ENCODE results near the gene TBC1D16.

Gene TBC1D16

GRCh38 chr17:79919862-79920720 lies 115.6 kb downstream of the TBC1D16 start:
- Histone ChIP-seq H3K4me1 (ENCODE audit: control insufficient read depth, insufficient read depth, low read length) (peaks cover 4% of the 10 kb centered on the region), H3K9me3 (ENCODE audit: control insufficient read depth, low read length) (no peaks in the 10 kb centered on the region), H3K27me3 (ENCODE audit: control insufficient read depth, insufficient read depth, low read length, poor library complexity, severe bottlenecking) (no peaks in the 10 kb centered on the region), H3K27ac (ENCODE audit: insufficient read depth, low read depth, low read length, poor library complexity, severe bottlenecking) (no peak overlapping the region), H3K4me3 (ENCODE audit: insufficient read depth, low read depth, low read length) (no peak overlapping the region), H3K36me3 (ENCODE audit: control insufficient read depth, insufficient read depth, low read length) (no peaks in the 10 kb centered on the region)
- WGBS, 2 experiments: 81 to 82% methylated on average over 28 of the region's 28 CpGs

GRCh38 chr17:79919164-79919585 lies 116.5 kb downstream of the TBC1D16 start:
- Histone ChIP-seq H3K4me3 (ENCODE audit: insufficient read depth, low read depth, low read length) (no peak overlapping the region), H3K27ac (ENCODE audit: insufficient read depth, low read depth, low read length, poor library complexity, severe bottlenecking) (no peak overlapping the region), H3K36me3 (ENCODE audit: control insufficient read depth, insufficient read depth, low read length) (no peaks in the 10 kb centered on the region), H3K27me3 (ENCODE audit: control insufficient read depth, insufficient read depth, low read length, poor library complexity, severe bottlenecking) (no peaks in the 10 kb centered on the region), H3K9me3 (ENCODE audit: control insufficient read depth, low read length) (no peaks in the 10 kb centered on the region), H3K4me1 (ENCODE audit: control insufficient read depth, insufficient read depth, low read length) (peaks cover 2% of the 10 kb centered on the region)
- WGBS, 2 experiments: 90 to 92% methylated on average over 17 of the region's 17 CpGs

GRCh38 chr17:79918581-79919163 lies 117.0 kb downstream of the TBC1D16 start:
- Histone ChIP-seq H3K4me3 (ENCODE audit: insufficient read depth, low read depth, low read length) (no peak overlapping the region), H3K9me3 (ENCODE audit: control insufficient read depth, low read length) (no peaks in the 10 kb centered on the region), H3K36me3 (ENCODE audit: control insufficient read depth, insufficient read depth, low read length) (no peaks in the 10 kb centered on the region), H3K4me1 (ENCODE audit: control insufficient read depth, insufficient read depth, low read length) (no peaks in the 10 kb centered on the region), H3K27me3 (ENCODE audit: control insufficient read depth, insufficient read depth, low read length, poor library complexity, severe bottlenecking) (no peaks in the 10 kb centered on the region), H3K27ac (ENCODE audit: insufficient read depth, low read depth, low read length, poor library complexity, severe bottlenecking) (no peak overlapping the region)
- 93 to 94% methylated on average over 9 of the region's 9 CpGs for WGBS, 2 experiments

- no peak overlapping the region for H3K27ac ChIP-seq (ENCODE audit: insufficient read depth, low read depth, low read length, poor library complexity, severe bottlenecking)
- H3K4me3 ChIP-seq (ENCODE audit: insufficient read depth, low read depth, low read length): no peak overlapping the region
- 91 to 95% methylated on average over 14 of the region's 14 CpGs for WGBS, 2 experiments
- no peaks in the 10 kb centered on the region for H3K4me1 ChIP-seq (ENCODE audit: control insufficient read depth, insufficient read depth, low read length)
- H3K36me3 ChIP-seq (ENCODE audit: control insufficient read depth, insufficient read depth, low read length): no peaks in the 10 kb centered on the region
- H3K27me3 ChIP-seq (ENCODE audit: control insufficient read depth, insufficient read depth, low read length, poor library complexity, severe bottlenecking): no peaks in the 10 kb centered on the region
- H3K9me3 ChIP-seq (ENCODE audit: control insufficient read depth, low read length): no peaks in the 10 kb centered on the region
These were observed 117.7 kb downstream of the TBC1D16 start for GRCh38 chr17:79917902-79918484.

GRCh38 chr17:79916991-79917901 lies 118.4 kb downstream of the TBC1D16 start:
- H3K36me3 ChIP-seq (ENCODE audit: control insufficient read depth, insufficient read depth, low read length): no peaks in the 10 kb centered on the region
- no peaks in the 10 kb centered on the region for H3K9me3 ChIP-seq (ENCODE audit: control insufficient read depth, low read length)
- H3K4me1 ChIP-seq (ENCODE audit: control insufficient read depth, insufficient read depth, low read length): no peaks in the 10 kb centered on the region
- no peaks in the 10 kb centered on the region for H3K27me3 ChIP-seq (ENCODE audit: control insufficient read depth, insufficient read depth, low read length, poor library complexity, severe bottlenecking)
- 93 to 94% methylated on average over 18 of the region's 18 CpGs for WGBS, 2 experiments
- H3K4me3 ChIP-seq (ENCODE audit: insufficient read depth, low read depth, low read length): no peak overlapping the region
- H3K27ac ChIP-seq (ENCODE audit: insufficient read depth, low read depth, low read length, poor library complexity, severe bottlenecking): no peak overlapping the region

- WGBS, 2 experiments: 93 to 94% methylated on average over 5 to 6 of the region's 6 CpGs
- H3K27ac ChIP-seq (ENCODE audit: insufficient read depth, low read depth, low read length, poor library complexity, severe bottlenecking): no peak overlapping the region
- no peaks in the 10 kb centered on the region for H3K27me3 ChIP-seq (ENCODE audit: control insufficient read depth, insufficient read depth, low read length, poor library complexity, severe bottlenecking)
These were observed 119.2 kb downstream of the TBC1D16 start for GRCh38 chr17:79916506-79916905.

GRCh38 chr17:79915850-79916430 lies 119.7 kb downstream of the TBC1D16 start:
- WGBS, 2 experiments: 76 to 77% methylated on average over 23 of the region's 23 CpGs
- H3K36me3 ChIP-seq (ENCODE audit: control insufficient read depth, insufficient read depth, low read length): no peaks in the 10 kb centered on the region
- no peaks in the 10 kb centered on the region for H3K9me3 ChIP-seq (ENCODE audit: control insufficient read depth, low read length)
- no peaks in the 10 kb centered on the region for H3K27me3 ChIP-seq (ENCODE audit: control insufficient read depth, insufficient read depth, low read length, poor library complexity, severe bottlenecking)
- H3K27ac ChIP-seq (ENCODE audit: insufficient read depth, low read depth, low read length, poor library complexity, severe bottlenecking): no peak overlapping the region
- no peak overlapping the region for H3K4me3 ChIP-seq (ENCODE audit: insufficient read depth, low read depth, low read length)
- H3K4me1 ChIP-seq (ENCODE audit: control insufficient read depth, insufficient read depth, low read length): no peaks in the 10 kb centered on the region

More at GRCh38 chr17:79916506-79916905, 119.2 kb downstream of the TBC1D16 start:
- Histone ChIP-seq H3K4me1 (ENCODE audit: control insufficient read depth, insufficient read depth, low read length) (no peaks in the 10 kb centered on the region), H3K4me3 (ENCODE audit: insufficient read depth, low read depth, low read length) (no peak overlapping the region), H3K36me3 (ENCODE audit: control insufficient read depth, insufficient read depth, low read length) (no peaks in the 10 kb centered on the region), H3K9me3 (ENCODE audit: control insufficient read depth, low read length) (no peaks in the 10 kb centered on the region)

GRCh38 chr17:79914813-79915740 lies 120.6 kb downstream of the TBC1D16 start:
- WGBS, 2 experiments: 88 to 91% methylated on average over 19 of the region's 19 CpGs
- Histone ChIP-seq H3K27ac (ENCODE audit: insufficient read depth, low read depth, low read length, poor library complexity, severe bottlenecking) (no peak overlapping the region), H3K36me3 (ENCODE audit: control insufficient read depth, insufficient read depth, low read length) (no peaks in the 10 kb centered on the region), H3K4me3 (ENCODE audit: insufficient read depth, low read depth, low read length) (no peak overlapping the region), H3K4me1 (ENCODE audit: control insufficient read depth, insufficient read depth, low read length) (no peaks in the 10 kb centered on the region), H3K9me3 (ENCODE audit: control insufficient read depth, low read length) (no peaks in the 10 kb centered on the region), H3K27me3 (ENCODE audit: control insufficient read depth, insufficient read depth, low read length, poor library complexity, severe bottlenecking) (no peaks in the 10 kb centered on the region)
